HPDE6-E6E7 (cell line): Measurements from ENCODE around the gene SMAD9.

ENCODE experiments used
- DNase-seq: peaks from one replicate; pipeline ENCODE4 v3.0.0; 2011; ENCODE audit warnings: missing footprints; ENCODE audit errors: extremely low spot score

The SMAD9 gene

DNA sequence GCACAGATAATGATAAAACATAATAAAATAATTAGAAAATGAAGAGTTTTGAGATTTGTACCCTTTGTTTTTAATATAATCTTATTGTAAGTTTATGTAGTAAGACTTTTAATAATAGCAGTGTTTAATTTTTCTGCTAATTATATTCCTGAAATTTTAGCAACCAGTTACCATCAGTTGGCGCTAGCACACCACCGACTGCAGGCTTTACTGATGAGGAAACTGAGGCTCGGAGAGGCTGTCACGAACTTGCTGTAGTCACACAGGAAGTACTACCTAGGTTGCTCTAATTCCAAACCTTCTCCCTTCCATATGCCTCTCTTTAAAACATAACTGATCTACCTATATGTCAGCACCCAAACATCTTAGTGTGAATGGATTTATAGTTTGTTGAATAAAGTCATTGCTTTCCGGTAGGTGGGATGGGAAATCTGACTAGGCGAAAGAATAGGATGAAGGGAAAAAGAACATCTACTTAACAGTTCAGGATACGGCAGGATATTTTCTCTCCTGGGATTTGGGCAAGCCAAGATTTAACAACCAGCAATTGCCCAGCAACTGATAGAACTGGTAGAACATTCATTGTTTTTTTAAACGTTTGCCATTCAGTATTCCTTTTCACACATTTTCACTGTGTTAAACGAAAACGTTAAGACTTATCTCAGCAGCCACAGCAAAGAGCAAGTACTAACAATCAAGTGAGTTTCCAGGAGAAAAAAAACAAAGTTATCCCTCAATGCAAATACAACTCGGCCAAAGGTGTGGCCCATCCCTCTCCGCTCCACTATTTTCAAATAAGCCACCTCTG lies 101.8 kb downstream of the SMAD9 start:
- DNase-seq = no peak

DNA sequence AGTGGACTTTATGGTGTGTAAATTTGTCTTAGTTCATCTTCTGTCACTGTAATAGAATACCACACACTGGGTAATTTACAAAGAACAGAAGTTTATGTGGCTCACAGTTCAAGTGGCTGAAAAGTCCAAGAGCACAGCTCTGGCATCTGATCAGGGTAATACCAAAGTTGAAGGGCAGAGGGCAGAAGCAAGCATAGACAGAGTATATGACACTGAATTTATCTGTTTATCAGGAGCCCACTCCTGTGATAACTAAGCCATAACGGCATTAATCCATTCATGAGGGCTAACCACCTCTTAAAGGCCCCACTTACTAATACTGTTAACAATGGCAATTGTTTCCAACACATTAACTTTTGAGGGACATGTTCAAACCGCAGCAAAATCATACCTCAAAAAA lies 105.0 kb downstream of the SMAD9 start:
- no peak for DNase-seq

DNA sequence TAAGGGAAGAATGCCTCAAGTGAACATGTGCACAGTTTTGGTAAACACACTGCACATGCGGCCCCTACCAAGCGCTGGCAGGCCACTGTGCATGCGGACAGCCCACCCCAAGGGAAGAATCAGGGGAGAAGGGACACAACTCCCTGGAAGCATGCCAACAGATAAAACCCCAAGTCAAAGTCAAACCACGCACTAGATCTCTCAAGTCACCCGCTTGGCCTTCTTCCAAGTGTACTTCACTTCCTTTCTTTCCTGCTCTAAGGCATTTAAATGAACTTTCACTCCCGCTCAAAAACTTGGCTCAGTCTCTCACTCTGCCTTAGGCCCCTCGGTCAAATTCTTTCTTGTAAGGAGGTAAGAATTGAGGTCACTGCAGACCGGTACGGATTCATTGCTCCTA lies 105.6 kb downstream of the SMAD9 start:
- DNase-seq = no peak

DNA sequence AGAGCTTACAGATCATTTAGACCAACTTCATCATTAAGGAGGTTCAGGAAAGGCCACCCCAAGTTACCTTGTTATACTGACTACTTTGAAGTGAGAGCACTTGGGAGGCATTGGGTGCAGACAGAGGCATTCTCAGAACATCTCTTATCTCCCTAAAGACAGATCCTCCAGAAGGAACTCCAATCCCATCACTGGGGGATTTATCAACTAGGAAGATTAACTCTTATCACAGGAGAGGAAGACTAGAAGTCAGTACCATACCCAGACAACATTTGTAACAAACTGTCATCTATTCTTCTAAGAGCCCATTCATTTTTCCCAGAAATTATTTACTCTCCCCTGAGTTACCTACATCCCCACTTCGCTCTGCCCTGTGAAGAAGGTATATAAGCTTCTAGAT lies 106.8 kb downstream of the SMAD9 start:
- DNase-seq = no peak

DNA sequence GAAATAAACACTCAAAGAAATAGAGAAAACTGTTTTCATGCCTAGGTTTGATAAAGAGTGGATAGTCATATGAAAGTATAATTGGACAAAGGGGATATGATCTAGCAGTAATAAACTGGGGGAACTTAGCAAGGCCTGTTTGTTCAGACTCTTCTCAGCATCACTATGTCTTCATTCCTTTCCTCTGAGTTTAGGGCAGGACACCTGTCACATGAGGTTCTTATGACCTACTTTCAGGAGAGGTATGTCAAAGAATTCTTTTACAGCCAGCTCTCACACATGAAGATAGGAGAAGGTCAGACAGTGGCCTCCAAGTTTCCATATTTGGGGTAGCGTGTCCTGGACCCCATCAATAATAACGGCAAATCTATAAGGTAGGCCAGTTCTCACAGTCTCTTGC lies 112.4 kb downstream of the SMAD9 start:
- no peak for DNase-seq

DNA sequence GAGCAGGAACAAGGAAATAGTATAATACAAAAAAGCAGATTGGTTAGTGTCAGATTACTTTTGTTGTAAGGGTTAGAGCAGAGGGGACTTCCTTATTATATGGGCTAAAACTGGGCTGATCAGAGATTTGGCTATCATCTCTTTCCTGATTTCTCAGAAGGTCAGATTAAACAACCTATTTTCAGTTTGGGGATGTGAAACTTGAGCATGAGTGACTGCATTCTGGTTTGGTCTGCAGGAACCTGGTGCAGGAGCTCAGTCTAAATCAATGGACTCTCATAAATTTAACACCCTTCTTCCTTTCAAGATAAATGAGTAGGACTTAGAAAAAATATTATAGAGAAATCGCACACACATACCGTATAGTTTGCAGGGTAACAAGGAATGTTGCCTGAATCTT lies 113.9 kb downstream of the SMAD9 start:
- no peak for DNase-seq

DNA sequence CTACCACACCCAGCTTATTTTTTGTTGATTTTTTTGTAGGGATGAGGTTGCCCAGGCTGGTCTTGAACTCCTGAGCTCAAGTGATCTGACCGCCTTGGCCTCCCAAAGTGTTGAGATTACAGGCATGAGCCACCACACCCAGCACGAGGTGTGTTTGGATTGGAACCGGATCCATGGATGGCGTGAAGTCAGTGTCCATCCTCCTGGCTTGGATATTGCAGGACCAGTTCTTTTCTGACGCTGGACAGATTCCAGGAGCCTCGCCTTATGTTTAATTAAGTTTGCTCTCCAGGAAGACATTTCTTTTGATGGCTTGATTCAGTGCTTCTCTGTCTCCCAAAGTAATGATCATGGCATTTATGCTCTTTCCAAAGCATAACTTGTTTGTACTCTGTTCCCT lies 115.5 kb downstream of the SMAD9 start:
- no peak for DNase-seq

DNA sequence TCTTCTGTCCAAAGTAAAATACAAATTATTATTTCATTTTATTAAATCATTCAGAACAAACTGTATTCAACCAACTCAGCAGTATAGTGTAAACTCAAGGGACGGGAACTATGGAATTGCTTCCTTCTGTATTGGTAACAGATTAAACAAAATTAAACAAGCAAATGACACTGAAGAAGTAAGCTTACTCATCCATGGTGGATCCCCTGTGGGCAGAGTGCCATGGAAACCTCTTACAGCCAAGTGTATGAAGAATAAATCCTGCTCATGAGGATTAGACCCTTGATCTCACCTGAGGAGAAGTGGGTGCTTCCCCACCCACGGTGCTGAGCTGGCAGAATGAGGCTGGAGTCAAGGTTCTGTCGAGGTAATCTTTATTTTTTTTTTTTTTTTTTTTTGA lies 119.0 kb downstream of the SMAD9 start:
- DNase-seq = no peak

DNA sequence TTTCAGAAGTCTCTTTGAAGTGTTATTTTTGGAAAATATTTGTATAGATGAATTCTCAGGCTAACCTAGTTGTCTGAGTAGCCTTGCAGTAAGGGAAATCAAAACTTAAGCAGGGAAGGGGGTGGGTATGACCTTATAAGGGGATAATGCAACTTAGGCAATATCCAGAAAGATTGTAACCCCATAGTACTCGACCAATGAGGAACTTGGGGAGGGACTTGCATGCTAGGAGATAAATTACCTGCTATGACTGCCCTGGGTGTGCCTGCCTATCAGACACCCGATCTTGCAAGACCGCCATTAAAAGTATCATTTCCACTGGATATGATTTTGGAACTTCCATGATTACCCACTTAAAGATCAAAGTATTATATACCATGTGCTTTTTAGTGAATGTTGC lies 124.0 kb downstream of the SMAD9 start:
- DNase-seq = no peak

DNA sequence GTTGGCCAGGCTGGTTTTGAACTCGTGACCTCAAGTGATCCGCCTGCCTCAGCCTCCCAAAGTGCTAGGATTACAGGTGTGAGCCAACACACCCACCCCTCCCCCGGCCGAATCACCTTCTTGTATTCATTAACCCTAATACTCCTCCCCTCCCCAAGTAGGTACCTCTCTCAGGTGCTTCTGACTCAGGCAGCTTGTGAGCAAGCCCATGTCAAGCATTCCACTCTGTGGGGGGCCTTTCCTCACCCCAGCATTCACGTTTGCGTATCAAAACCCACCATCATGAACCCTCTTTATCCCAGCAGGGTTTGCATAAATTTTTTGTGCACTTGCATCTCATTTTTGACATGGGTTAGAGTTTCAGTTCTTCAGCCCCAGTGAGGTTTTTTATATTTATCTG lies 124.6 kb downstream of the SMAD9 start:
- no peak for DNase-seq
